Activated CD4-positive, CD25-positive, alpha-beta regulatory T cell (primary cell): ENCODE results near the gene HOXA10.

Experiments
- DNase-seq, 4 experiments: peaks; one replicate each; lab custom pipeline; 2025; lab: John Stamatoyannopoulos, UW

The HOXA10 gene

DNA sequence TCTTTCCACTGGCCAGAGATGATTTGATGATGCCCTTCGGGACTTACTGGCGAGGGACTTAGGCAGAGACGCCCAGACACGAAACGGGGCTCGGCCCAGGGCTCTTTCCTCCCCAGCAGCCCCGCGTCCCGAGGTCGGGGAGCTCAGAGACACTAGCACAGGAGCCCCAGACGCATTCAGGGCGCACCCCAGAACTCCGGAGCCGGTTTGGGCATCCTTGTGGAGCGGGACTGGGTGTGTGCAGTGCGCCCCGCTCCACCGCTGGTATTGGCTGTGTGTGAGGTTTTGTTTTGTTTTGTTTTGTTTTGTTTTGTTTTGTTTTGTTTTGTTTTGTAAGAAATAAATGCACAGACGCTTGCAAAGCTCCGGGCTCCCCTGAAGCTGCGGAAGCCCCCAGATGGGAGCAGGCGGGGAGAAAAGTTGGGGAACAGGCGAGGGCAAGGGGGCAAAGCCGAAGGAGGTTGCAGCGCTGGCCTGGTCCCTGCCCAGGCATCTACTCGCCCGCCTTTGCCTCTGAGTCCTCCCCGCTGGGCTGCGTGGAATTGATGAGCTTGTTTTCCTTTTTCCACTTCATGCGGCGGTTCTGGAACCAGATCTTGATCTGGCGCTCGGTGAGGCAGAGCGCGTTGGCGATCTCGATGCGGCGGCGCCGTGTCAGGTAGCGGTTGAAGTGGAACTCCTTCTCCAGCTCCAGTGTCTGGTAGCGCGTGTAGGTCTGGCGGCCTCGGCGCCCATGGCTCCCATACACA, 28.8 kb downstream of the HOXA10 start:
- DNase-seq, result no peak

DNA sequence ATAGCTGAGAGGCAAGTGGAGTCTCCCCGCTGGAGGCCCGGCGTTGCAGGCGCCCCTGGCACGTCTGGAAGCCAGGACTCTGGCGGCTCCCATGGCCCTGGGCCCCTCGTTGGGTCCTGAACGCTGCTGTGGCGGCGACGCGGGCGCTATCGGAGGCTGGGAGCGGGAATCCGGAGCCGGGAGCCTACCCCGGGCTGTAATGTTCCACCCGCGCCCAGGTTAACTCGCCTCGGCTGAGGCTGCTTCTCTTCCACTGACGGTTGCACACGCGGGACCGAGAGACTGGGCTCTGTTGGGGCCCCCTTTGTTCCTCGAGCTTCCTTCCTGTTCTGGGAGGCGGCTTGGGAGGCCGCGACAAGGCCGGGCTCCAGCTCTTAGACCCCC, 29.3 kb downstream of the HOXA10 start:
- no peak for DNase-seq

GRCh38 chr7:27143950-27144780, 30.0 kb downstream of the HOXA10 start:
- no peak for DNase-seq

- no peak for DNase-seq
Measured at GRCh38 chr7:27143023-27143949, 30.8 kb downstream of the HOXA10 start, which contains the start of gene HOXA5. TSS of gene HOXA5 (minus strand) at chr7:27143681. CDS start at chr7:27143607, 74 bp downstream.

DNA sequence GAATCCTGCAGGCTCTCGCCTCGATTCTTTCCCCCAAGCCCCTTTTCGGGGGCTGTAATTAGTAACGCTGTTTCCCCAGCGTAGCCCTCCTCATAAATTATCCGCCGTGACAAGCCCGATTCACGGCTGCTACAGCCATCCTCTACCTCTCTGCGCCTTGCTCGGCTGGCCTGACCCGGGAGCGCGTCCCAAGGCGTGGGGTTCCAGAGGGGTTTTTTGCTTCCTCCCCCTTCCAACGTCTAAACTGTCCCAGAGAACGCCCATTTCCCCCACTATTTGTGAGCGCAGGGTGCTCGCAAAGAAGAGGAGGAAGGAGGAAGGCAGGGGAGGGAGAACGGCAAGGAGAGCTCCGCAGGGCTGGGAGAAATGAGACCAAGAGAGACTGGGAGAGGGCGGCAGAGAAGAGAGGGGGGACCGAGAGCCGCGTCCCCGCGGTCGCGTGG, 31.5 kb downstream of the HOXA10 start:
- DNase-seq, result no peak

DNA sequence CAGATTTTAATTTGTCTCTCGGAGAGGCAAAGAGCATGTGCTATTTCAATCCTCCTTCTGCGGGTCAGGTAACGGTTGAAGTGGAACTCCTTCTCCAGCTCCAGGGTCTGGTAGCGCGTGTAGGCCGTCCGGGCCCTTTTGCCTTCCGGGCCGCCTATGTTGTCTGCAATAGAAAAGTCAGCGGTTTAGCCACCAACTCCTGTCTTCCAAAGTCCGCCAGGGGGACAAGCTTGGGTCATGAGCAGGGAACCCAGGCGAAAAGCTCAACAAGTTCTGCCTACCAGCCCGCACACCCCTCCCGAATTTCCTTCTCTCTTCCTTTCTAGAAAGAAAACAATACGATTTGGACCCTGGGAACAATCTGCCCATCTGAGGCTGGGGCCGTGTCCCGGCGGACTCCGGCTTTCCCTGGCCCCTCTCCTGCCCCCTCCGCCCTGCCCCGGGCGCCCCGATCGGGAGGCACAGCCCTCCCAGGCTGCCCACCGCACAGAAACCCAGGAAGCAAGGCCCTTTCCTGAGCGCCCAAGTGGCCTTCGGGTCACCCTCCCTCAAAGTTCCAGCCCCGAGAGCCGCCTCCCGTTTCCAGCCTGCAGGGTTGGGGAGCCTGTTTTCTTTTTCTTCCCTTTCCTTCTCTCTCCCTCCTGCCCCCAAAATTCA, 32.1 kb downstream of the HOXA10 start:
- DNase-seq, result no peak

- no peak for DNase-seq
Measured at GRCh38 chr7:27141137-27141922, 32.8 kb downstream of the HOXA10 start.

GRCh38 chr7:27140126-27140857, 33.8 kb downstream of the HOXA10 start:
- no peak for DNase-seq

DNA sequence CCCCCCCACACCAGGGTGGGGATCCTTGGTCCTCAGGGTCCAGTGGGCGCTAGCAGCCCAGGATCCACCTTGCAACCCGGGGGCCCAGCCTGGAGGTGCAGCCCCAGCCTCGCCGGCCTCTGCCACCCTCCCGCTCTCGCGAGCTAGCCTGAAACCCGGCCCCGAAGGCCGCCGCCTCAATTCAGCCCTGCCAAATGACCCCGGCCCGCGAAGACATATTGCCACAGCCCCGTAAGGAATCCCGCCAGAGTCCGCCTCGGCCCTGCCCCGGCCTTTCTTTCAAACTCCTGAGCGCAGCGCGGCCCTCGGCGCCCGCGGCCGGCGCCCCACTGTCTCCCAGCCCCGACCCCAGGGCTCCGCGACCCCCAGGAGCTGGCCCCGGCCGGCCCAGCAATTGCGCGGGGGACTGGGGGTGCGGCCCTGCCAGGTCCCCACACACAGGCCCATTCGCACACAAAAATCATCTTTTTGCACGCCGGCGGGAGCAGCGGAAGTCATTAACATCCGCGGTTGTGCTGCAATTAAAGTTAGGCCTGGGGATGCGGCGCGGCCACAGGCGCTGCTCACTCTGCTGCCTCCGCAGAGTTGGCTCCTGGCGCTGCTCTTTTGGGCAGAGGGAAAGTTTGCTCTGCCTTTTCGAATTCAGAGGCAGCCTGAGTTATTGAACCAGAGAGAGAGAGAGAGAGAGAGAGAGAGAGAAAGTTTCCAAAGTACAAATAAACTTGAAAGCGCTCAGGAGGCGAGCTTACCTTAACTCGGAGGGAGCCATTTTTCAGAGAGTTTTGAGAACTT, 34.6 kb downstream of the HOXA10 start:
- DNase-seq, result no peak

DNA sequence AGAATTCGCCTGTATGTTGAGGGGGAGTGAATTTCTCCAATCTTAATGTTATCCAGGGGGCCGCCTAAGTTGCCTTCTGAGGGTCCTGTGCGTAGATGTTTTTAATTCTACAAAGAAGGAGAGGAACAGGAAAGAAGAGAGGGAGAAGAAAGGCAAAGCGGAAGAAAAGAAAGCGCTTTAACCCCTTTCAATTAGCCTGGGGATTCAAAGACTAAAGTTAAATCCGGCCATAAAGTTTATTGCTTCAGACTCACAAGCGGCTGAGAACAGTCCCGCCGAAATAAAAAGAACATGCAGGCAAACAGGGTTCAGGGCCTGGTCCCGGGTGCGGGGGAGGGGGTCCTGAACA, 35.2 kb downstream of the HOXA10 start:
- no peak for DNase-seq

DNA sequence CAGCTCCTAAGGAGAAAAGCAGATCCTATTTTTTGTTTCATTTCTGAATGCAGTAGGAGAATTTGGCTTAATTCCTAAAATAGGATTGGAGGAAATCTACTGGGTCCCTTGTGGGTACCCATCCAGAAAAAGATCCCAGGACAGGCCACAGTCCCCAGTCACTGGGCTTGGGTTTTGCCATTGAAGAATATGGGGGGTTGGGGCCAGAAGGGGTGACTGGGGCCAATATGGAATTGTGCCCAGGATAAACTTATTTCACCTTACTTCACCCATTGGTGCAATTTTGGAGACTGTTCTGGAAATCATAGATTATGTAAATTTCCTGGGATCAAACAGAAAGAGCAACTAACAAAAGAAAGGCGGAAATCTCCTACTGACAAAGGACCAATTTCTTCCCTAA, 35.6 kb downstream of the HOXA10 start:
- DNase-seq, result no peak

GRCh38 chr7:27137640-27138315, 36.3 kb downstream of the HOXA10 start:
- no peak for DNase-seq

DNA sequence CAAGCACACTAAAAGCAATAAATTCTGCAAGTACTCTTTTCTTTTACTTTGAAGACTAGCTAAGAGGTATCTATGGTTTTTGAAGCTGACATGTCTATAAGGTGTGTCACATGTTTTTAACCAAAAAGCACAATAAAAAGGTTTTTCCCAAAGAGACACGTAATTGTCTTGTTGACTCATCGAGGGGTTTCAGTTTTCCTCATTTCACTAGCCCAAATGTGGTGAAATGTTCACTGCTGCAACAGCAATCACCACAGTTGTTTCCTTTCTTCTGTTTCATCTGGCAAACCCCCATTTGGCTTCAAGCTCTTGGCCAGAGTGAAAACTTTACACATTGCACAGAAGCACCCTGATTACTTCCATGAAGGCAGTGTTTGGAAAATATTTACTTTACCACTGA, 39.7 kb downstream of the HOXA10 start:
- DNase-seq, result no peak

- DNase-seq, result no peak
Measured at GRCh38 chr7:27133409-27134231, 40.5 kb downstream of the HOXA10 start.

DNA sequence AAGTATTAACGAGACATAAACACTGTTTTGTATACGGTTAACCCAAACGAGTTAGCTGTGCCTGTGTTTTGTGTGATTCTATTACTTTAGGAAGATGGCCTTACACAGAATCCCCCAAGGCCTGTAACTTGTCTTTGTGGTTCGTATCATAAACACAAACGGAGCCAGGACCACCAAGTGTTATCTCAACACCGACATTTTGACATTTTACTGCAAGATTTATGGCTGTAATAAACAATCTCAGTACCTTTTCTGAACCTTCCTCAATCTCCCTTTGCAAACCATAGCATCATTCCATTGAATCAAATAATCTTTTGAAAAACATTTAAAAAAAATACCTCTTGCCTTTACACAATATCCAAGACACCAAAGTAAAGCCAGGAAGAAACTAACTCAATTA, 41.1 kb downstream of the HOXA10 start:
- no peak for DNase-seq

DNA sequence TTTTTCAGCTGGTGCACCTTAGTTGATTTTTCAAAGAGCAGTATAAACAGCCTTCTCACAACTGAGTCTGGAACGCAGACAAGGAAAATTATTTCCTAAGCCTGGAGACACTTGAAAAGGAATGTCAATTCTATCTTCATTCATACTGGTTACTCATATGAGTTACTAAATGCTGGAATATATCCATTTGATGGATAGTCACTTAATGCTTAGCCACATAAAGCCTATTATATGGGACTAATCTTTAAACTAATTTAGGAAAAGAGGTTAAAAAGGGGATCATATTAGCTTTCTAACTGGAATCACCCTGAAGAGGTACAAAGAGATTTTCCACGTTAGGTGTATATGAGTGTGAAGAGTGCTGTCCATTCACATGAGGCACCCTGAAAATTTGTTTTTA, 41.9 kb downstream of the HOXA10 start:
- DNase-seq, result no peak

GRCh38 chr7:27131390-27131819, 42.7 kb downstream of the HOXA10 start:
- DNase-seq, result no peak
